GM12878 (cell line): ENCODE measurements around the gene CDRT15. TPM values are rescaled to one million over a fixed set of nuclear protein-coding genes. Genes with fewer than 3 reads are reported as not detected.

ENCODE experiments used
- ATAC-seq: fragments of 200-7000 bp; cut with Tn5 transposase; 3 replicates; pipeline ENCODE4 v1.9.1; 2020; ENCODE audit warnings: mild to moderate bottlenecking, moderate library complexity
- BruUV-seq: library from RNA; stranded (reverse); fragments of 400-500 nt; replicated peaks from 2 replicates; lab custom pipeline; 2021; lab: Mats Ljungman, UMichigan
- CTCF ChIA-PET: fragments of 300-600 bp; sonication (Branson Sonifier 250); formaldehyde crosslinking; extraction: SDS; loops from one replicate; lab custom pipeline; 2021; ENCODE audit warnings: inconsistent platforms; lab: Yijun Ruan, JAX
- POLR2A ChIA-PET: fragments of 350-600 bp; formaldehyde crosslinking; extraction: SDS; loops from one replicate; lab custom pipeline; 2021; ENCODE audit warnings: inconsistent platforms; lab: Charles Lee
- RAD21 ChIA-PET: fragments of 300-600 bp; sonication (Branson Sonifier 250); formaldehyde crosslinking; loops from one replicate; lab custom pipeline; 2023; ENCODE audit warnings: antibody characterized with exemption; ENCODE audit not compliant: unreplicated experiment; lab: Charles Lee
- SMC1A ChIA-PET: fragments of 300-600 bp; sonication (Branson Sonifier 250); formaldehyde crosslinking; loops from one replicate; lab custom pipeline; 2023; ENCODE audit not compliant: unreplicated experiment, uncharacterized antibody; lab: Charles Lee
- DNase-seq: peaks from one replicate; pipeline ENCODE4 v3.0.0-alpha.2; 2011; ENCODE audit warnings: low read depth, low spot score
- FAIRE-seq: peaks from 3 replicates; lab custom pipeline; 2011; peaks lifted over from hg19 to GRCh38; lab: Jason Lieb, UNC
- H2AFZ ChIP-seq: 2 replicates; pipeline ENCODE4 v1.6.0; 2011; ENCODE audit warnings: low read depth, low read length, control low read depth; ENCODE audit not compliant: control insufficient read depth
- H3K27ac ChIP-seq: 2 replicates; pipeline ENCODE4 v1.5.1; 2011; ENCODE audit warnings: control low read depth; ENCODE audit not compliant: control insufficient read depth, insufficient read depth
- H3K27me3 ChIP-seq, 2 experiments: replicated peaks in 1 of 2; 2 replicates each; pipeline versions ENCODE4 v1.6.0 to v1.6.1; 2011; ENCODE audit warnings: low read length in 1 of 2; ENCODE audit not compliant: control insufficient read depth in 2 of 2, insufficient read depth in 2 of 2
- H3K36me3 ChIP-seq, 2 experiments: 2 replicates each; pipeline ENCODE4 v1.5.1; 2011; ENCODE audit warnings: low read length in 1 of 2; ENCODE audit not compliant: control insufficient read depth in 2 of 2, insufficient read depth in 2 of 2
- H3K4me1 ChIP-seq: 2 replicates; pipeline ENCODE4 v1.6.1; 2011; ENCODE audit warnings: mild to moderate bottlenecking, low read length, moderate library complexity, mixed read lengths; ENCODE audit not compliant: control insufficient read depth, insufficient read depth
- H3K4me2 ChIP-seq: 2 replicates; pipeline ENCODE4 v1.6.0; 2011; ENCODE audit warnings: control low read depth; ENCODE audit not compliant: control insufficient read depth, insufficient read depth
- H3K4me3 ChIP-seq: fragments of 200-600 bp; sonication (generic); 2 replicates; pipeline ENCODE4 v1.5.1; 2016
- H3K79me2 ChIP-seq: 2 replicates; pipeline ENCODE4 v1.6.0; 2011; ENCODE audit warnings: low read length; ENCODE audit not compliant: control insufficient read depth, insufficient read depth
- H3K9ac ChIP-seq: 2 replicates; pipeline ENCODE4 v1.8.0; 2011; ENCODE audit warnings: low read length, control low read depth, mixed read lengths; ENCODE audit not compliant: control insufficient read depth, insufficient read depth
- H3K9me3 ChIP-seq: replicated peaks from 3 replicates; pipeline ENCODE4 v1.5.1; 2011; ENCODE audit warnings: mild to moderate bottlenecking, low read length; ENCODE audit not compliant: control insufficient read depth, insufficient read depth
- H4K20me1 ChIP-seq: 2 replicates; pipeline ENCODE4 v1.6.0; 2011; ENCODE audit not compliant: control insufficient read depth, insufficient read depth
- CHD1 ChIP-seq: IDR thresholded peaks from 2 replicates; pipeline ENCODE4 v1.6.1; 2012; ENCODE audit warnings: low read depth, low read length, improper control_type of control experiment
- MTA2 ChIP-seq: fragments of 450-650 bp; IDR thresholded peaks from 2 replicates; pipeline ENCODE4 v1.6.1; 2016; ENCODE audit warnings: low read depth, mild to moderate bottlenecking, moderate library complexity
- RELB ChIP-seq: fragments of 450-650 bp; IDR thresholded peaks from 2 replicates; pipeline ENCODE4 v1.6.1; 2017; ENCODE audit warnings: low read depth, mild to moderate bottlenecking, moderate library complexity
- REST ChIP-seq: IDR thresholded peaks from 2 replicates; pipeline ENCODE4 v1.6.1; 2012; ENCODE audit warnings: mild to moderate bottlenecking, low read depth, low read length
- SIN3A ChIP-seq: IDR thresholded peaks from 2 replicates; pipeline ENCODE4 v1.6.1; 2012; ENCODE audit warnings: low read depth, low read length, improper control_type of control experiment
- STAT3 ChIP-seq: IDR thresholded peaks from 2 replicates; pipeline ENCODE4 v1.6.1; 2011; ENCODE audit warnings: low read depth, low read length, improper control_type of control experiment
- TCF3 ChIP-seq: IDR thresholded peaks from 2 replicates; pipeline ENCODE4 v1.6.1; 2012; ENCODE audit warnings: low read depth, mild to moderate bottlenecking, low read length, borderline replicate concordance; ENCODE audit not compliant: insufficient read depth
- USF2 ChIP-seq: IDR thresholded peaks from 2 replicates; pipeline ENCODE4 v1.6.1; 2011; ENCODE audit warnings: low read depth, low read length, improper control_type of control experiment, borderline replicate concordance
- YY1 ChIP-seq: IDR thresholded peaks from 2 replicates; pipeline ENCODE4 v1.6.1; 2011; ENCODE audit warnings: low read depth, mild to moderate bottlenecking, low read length
- ZNF384 ChIP-seq: IDR thresholded peaks from 2 replicates; pipeline ENCODE4 v1.6.1; 2012; ENCODE audit warnings: low read depth, mild to moderate bottlenecking, low read length, improper control_type of control experiment, borderline replicate concordance
- ZZZ3 ChIP-seq: IDR thresholded peaks from 2 replicates; pipeline ENCODE4 v1.6.1; 2011; ENCODE audit warnings: low read depth; ENCODE audit not compliant: control insufficient read depth, insufficient read length
- WGBS: methylation state at CpG from one replicate; pipeline ENCODE4 v1.1.6; 2016; ENCODE audit warnings: low lambda C conversion rate; ENCODE audit not compliant: insufficient replicate concordance, insufficient coverage; ENCODE audit errors: missing lambda C conversion rate; 5-methylcytosine and 5-hydroxymethylcytosine counted together
- in situ Hi-C: fragments of 300-500 bp; cut with MboI; formaldehyde crosslinking; loops from 9 replicates; pipeline ENCODE4 v1.14.3; 2018; ENCODE audit warnings: mixed read lengths
- intact Hi-C: fragments of 100-400 bp; cut with micrococcal nuclease; formaldehyde crosslinking; loops from one replicate; pipeline ENCODE4 v1.14.2; 2022; ENCODE audit not compliant: unreplicated experiment
- polyA plus RNA-seq, 11 experiments: library from polyadenylated mRNA; depleted of rRNA in 4 of 11; unstranded in 6 of 11; stranded (reverse) in 5 of 11; fragments of >200 nt; fragmentation: Nextera tagmentation in 4 of 11; fragmentation: Illumina TruSeq in 1 of 11; extraction: Ambion mirVana in 4 of 11; extraction: Trizol in 1 of 11; gene quantifications; 1 replicate in 1 of 11; 2 replicates in 10 of 11; pipeline versions ENCODE4 v1.2.1 to v1.2.3, GENCODE V29; 2011 to 2016; ENCODE audit warnings: inconsistent platforms in 2 of 11, missing spikeins in 2 of 11, low read depth in 1 of 11
- total RNA-seq, 4 experiments: library from RNA; depleted of rRNA in 3 of 4; stranded (reverse); fragments of >200 nt in 3 of 4; fragmentation: Illumina TruSeq in 1 of 4; extraction: Trizol in 1 of 4; gene quantifications; 2 replicates each; pipeline versions ENCODE4 v1.2.1 to v1.2.3, GENCODE V29; 2013 to 2021

CDRT15 gene
- total and polyA plus RNA-seq, 10 of the 15 experiments (the other 5 are each of a cell fraction or from before 2014, with no cell fraction given) = 0.29 TPM; not detected in 9

- TF ChIP-seq STAT3 (no peak), ZZZ3 (no peak), RELB (no peak)
These were observed 29.8 kb downstream of the CDRT15 start (continued) for GRCh38 chr17:14206891-14207290.

- 84% methylated on average over 13 of the region's 13 CpGs for WGBS
- Histone ChIP-seq H3K4me2 (no peak overlapping the region), H3K4me3 (no peak overlapping the region), H3K79me2 (no peaks in the 10 kb centered on the region), H3K36me3 (peaks cover 0 to 3% of the 10 kb centered on the region in 2 experiments; a peak in 3 of 4 replicates), H3K27ac (no peak overlapping the region), H3K9ac (no peak overlapping the region)
- ATAC-seq (no peak), FAIRE-seq (no peak)
- ChIA-PET POLR2A (no interaction called here), CTCF (no interaction called here)
- BruUV-seq = no TSS peak
- in situ Hi-C loops = no loop called here
- TF ChIP-seq SIN3A (no peak), CHD1 (no peak), ZNF384 (no peak), TCF3 (no peak), REST (no peak), USF2 (no peak), MTA2 (no peak), YY1 (no peak)
- TF ChIP-seq, all 136 proteins: peak for 0
- Histone ChIP-seq H3K4me1 (no peaks in the 10 kb centered on the region), H3K9me3 (no peaks in the 10 kb centered on the region), H3K27me3 (no peaks in the 10 kb centered on the region), H4K20me1 (no peaks in the 10 kb centered on the region), H2AFZ (no peak overlapping the region)
- SMC1A ChIA-PET = no interaction called here
- intact Hi-C loops = no loop called here
- RAD21 ChIA-PET = no interaction called here
- no peak for DNase-seq
These were observed 30.6 kb downstream of the CDRT15 start for GRCh38 chr17:14205992-14206461.
